NCI-H1092 treated with DMSO at 0.1 percent for 48 hours (cell line): ENCODE data around the gene S100G.
"Not testable (repeated sequence)": the region's sequence is repeated elsewhere in the genome, so short reads cannot be mapped to it uniquely, and the experiment has no call there.

Experiments
- DNase-seq: peaks from one replicate; lab custom pipeline; 2025; lab: John Stamatoyannopoulos, UW

The S100G gene

GRCh38 chrX:16649858-16650257, at the start of gene S100G:
Gene S100G, plus strand, starts transcription at chrX:16650158. Its CDS starts 849 bp downstream, at chrX:16651007.
- no peak for DNase-seq

- DNase-seq: no peak
Observed at GRCh38 chrX:16601885-16602284, 48.1 kb upstream of the S100G start.

- DNase-seq: not testable (repeated sequence)
Observed at GRCh38 chrX:16603235-16603634, 46.7 kb upstream of the S100G start.

- no peak for DNase-seq
Observed at GRCh38 chrX:16603822-16604221, 46.1 kb upstream of the S100G start.

GRCh38 chrX:16604337-16604736, 45.6 kb upstream of the S100G start:
- no peak for DNase-seq

- DNase-seq: no peak
Observed at GRCh38 chrX:16606142-16606720, 43.7 kb upstream of the S100G start.

- DNase-seq: no peak
Observed at GRCh38 chrX:16610121-16610621, 39.8 kb upstream of the S100G start.

GRCh38 chrX:16610654-16611053, 39.3 kb upstream of the S100G start:
- DNase-seq: not testable (repeated sequence)

- DNase-seq: no peak
Observed at GRCh38 chrX:16612257-16612897, 37.6 kb upstream of the S100G start.

GRCh38 chrX:16617382-16617781, 32.6 kb upstream of the S100G start:
- DNase-seq: no peak

- no peak for DNase-seq
Observed at GRCh38 chrX:16618422-16618821, 31.5 kb upstream of the S100G start.

- DNase-seq: no peak
Observed at GRCh38 chrX:16619024-16619423, 30.9 kb upstream of the S100G start.

- not testable (repeated sequence) for DNase-seq
Observed at GRCh38 chrX:16628511-16628910, 21.4 kb upstream of the S100G start.

- DNase-seq: no peak
Observed at GRCh38 chrX:16628946-16629595, 20.9 kb upstream of the S100G start.

GRCh38 chrX:16629909-16630308, 20.0 kb upstream of the S100G start:
- DNase-seq: no peak

- DNase-seq: no peak
Observed at GRCh38 chrX:16633754-16634153, 16.2 kb upstream of the S100G start.

GRCh38 chrX:16635040-16635439, 14.9 kb upstream of the S100G start:
- no peak for DNase-seq

GRCh38 chrX:16635596-16635995, 14.4 kb upstream of the S100G start:
- no peak for DNase-seq

- no peak for DNase-seq
Observed at GRCh38 chrX:16638533-16638932, 11.4 kb upstream of the S100G start.

GRCh38 chrX:16639966-16640365, 10.0 kb upstream of the S100G start:
- DNase-seq: no peak

GRCh38 chrX:16640823-16641222, 9.1 kb upstream of the S100G start:
- DNase-seq: no peak

GRCh38 chrX:16643176-16643575, 6.8 kb upstream of the S100G start:
- DNase-seq: no peak
